Activated CD8-positive, alpha-beta memory T cell treated with anti-CD3 and anti-CD28 coated beads for 1 hour (primary cell): Measurements from ENCODE around the gene TOM1.

Experiments
- DNase-seq, 2 donors: peaks; one replicate each; pipeline ENCODE4 v3.0.0-alpha.2; 2020; ENCODE audit warnings: low read depth in 1 of 2; ENCODE audit errors: extremely low read depth in 1 of 2

Gene TOM1

GRCh38 chr22:35306350-35306967 lies 6.8 kb downstream of the TOM1 start:
- DNase-seq = no peak

GRCh38 chr22:35307372-35307771 lies 7.7 kb downstream of the TOM1 start:
- DNase-seq = no peak

- DNase-seq = no peak
Measured at GRCh38 chr22:35307892-35308291, 8.2 kb downstream of the TOM1 start.

- no peak for DNase-seq
Measured at GRCh38 chr22:35308480-35309021, 8.9 kb downstream of the TOM1 start.

GRCh38 chr22:35310556-35311550 lies 11.2 kb downstream of the TOM1 start:
- no peak for DNase-seq

- DNase-seq = no peak
Measured at GRCh38 chr22:35311551-35311999, 11.9 kb downstream of the TOM1 start.

GRCh38 chr22:35312198-35313059 lies 12.7 kb downstream of the TOM1 start:
- DNase-seq = no peak

GRCh38 chr22:35313311-35314121 lies 13.8 kb downstream of the TOM1 start:
- no peak for DNase-seq

- no peak for DNase-seq
Measured at GRCh38 chr22:35314161-35314942, 14.7 kb downstream of the TOM1 start.

GRCh38 chr22:35315141-35315854 lies 15.6 kb downstream of the TOM1 start:
- no peak for DNase-seq

GRCh38 chr22:35315855-35316745 lies 16.4 kb downstream of the TOM1 start:
- DNase-seq = no peak

GRCh38 chr22:35316751-35317150 lies 17.1 kb downstream of the TOM1 start:
- DNase-seq = no peak

GRCh38 chr22:35317680-35318290 lies 18.1 kb downstream of the TOM1 start:
- DNase-seq = no peak

- DNase-seq = no peak
Measured at GRCh38 chr22:35318346-35319215, 18.9 kb downstream of the TOM1 start.

- DNase-seq = no peak
Measured at GRCh38 chr22:35319244-35319985, 19.7 kb downstream of the TOM1 start.
